K562 treated with DMSO at 1 percent for 4 hours (cell line): ENCODE measurements around the gene ADNP2. TPM values are rescaled to one million over a fixed set of nuclear protein-coding genes. Genes with fewer than 3 reads are reported as not detected.

Source experiments
- total RNA-seq: library from RNA; unstranded; fragments of 300-600 nt; gene quantifications from 2 replicates; pipeline ENCODE4 v1.2.3, GENCODE V29; 2022; ENCODE audit not compliant: insufficient read depth

Gene ADNP2, protein sequence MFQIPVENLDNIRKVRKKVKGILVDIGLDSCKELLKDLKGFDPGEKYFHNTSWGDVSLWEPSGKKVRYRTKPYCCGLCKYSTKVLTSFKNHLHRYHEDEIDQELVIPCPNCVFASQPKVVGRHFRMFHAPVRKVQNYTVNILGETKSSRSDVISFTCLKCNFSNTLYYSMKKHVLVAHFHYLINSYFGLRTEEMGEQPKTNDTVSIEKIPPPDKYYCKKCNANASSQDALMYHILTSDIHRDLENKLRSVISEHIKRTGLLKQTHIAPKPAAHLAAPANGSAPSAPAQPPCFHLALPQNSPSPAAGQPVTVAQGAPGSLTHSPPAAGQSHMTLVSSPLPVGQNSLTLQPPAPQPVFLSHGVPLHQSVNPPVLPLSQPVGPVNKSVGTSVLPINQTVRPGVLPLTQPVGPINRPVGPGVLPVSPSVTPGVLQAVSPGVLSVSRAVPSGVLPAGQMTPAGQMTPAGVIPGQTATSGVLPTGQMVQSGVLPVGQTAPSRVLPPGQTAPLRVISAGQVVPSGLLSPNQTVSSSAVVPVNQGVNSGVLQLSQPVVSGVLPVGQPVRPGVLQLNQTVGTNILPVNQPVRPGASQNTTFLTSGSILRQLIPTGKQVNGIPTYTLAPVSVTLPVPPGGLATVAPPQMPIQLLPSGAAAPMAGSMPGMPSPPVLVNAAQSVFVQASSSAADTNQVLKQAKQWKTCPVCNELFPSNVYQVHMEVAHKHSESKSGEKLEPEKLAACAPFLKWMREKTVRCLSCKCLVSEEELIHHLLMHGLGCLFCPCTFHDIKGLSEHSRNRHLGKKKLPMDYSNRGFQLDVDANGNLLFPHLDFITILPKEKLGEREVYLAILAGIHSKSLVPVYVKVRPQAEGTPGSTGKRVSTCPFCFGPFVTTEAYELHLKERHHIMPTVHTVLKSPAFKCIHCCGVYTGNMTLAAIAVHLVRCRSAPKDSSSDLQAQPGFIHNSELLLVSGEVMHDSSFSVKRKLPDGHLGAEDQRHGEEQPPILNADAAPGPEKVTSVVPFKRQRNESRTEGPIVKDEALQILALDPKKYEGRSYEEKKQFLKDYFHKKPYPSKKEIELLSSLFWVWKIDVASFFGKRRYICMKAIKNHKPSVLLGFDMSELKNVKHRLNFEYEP
- total RNA-seq, result 8.3 and 9.2 TPM in 2 replicates

DNA sequence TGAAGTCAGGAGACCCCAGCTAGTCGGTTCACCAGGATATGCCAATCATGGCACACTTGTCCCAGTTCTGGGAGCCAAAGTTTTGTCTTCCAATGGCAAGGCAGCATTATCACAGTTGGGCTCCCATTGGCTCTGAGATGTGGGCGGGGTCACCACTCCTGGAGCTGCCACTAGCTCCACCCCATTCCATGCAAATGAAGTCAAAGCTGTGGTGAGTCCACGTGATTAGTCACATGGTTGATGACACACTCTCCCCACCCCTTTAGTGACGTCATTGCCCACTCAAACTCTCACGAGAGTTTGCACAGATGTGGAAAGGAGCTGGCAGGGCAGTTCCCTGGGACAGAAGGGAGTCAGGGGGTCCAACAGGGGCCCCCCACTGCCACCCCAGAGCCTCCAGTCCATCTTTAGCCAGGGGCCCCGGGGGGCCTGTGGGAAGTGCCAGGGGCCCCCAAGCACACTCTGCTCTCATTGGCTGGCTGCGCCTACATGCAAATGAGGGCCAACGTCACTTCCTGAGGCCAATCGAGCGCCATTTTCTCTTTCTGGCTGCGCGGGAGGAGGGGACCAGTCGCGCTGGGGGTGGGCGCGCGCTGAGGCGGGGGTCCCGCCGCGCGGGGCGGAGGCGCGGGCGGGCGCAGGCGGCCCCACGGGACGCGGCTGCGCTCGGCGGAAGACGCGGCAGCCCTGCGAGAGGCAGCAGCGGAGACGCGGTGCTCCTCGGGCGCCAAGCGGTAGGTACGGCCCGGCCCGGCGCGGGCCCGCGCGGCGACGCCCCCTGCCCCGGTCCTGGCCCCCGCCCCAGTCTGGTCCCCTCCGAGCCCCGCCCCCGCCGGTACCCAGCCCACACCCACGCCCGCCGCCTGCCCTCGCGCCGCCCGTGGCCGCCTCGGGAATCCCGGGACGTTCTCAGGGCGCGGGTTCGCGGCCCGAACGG, at the start of gene ADNP2:
Gene ADNP2 (plus strand): TSS at position 524 of the 937 bp plus-strand sequence. CDS start 8,281 bp downstream, outside the sequence.

Other genes starting within 250 kb of the ADNP2 start
- 12.6 and 15.5 TPM in 2 replicates for gene SLC66A2, start 157.6 kb upstream of the ADNP2 start, total RNA-seq
- 1.1 TPM in 1 of 2 replicates, not detected in the other for gene HSBP1L1, start 144.6 kb upstream of the ADNP2 start, total RNA-seq
- gene TXNL4A, start 120.7 kb upstream of the ADNP2 start, total RNA-seq, result 41.1 and 56.7 TPM in 2 replicates
- gene RBFA, start 74.8 kb upstream of the ADNP2 start, total RNA-seq, result 9.2 and 10.1 TPM in 2 replicates
- 1.4 and 2.7 TPM in 2 replicates for gene PARD6G, start 138.3 kb downstream of the ADNP2 start, total RNA-seq